Uterus (tissue), 4 donors: Measurements from ENCODE around the gene BSX. TPM values are rescaled to one million over a fixed set of nuclear protein-coding genes. Genes with fewer than 3 reads are reported as not detected.

Source experiments
- DNase-seq, 2 donors: peaks; one replicate each; pipeline ENCODE4 v3.0.0-alpha.2; 2019 to 2020
- H3K27ac ChIP-seq, 2 donors: fragments of 200-600 bp; sonication (generic); 1 replicate in 1 of 2; 2 replicates in 1 of 2; pipeline ENCODE4 v1.5.1; 2016 to 2018
- H3K27me3 ChIP-seq, 2 donors: fragments of 200-600 bp; sonication (generic); one replicate each; pipeline ENCODE4 v1.5.1; 2018 to 2019; ENCODE audit warnings: control low read depth in 1 of 2
- H3K36me3 ChIP-seq, 2 donors: fragments of 200-600 bp; sonication (generic); one replicate each; pipeline ENCODE4 v1.5.1; 2019; ENCODE audit warnings: control low read depth in 1 of 2
- H3K4me1 ChIP-seq, 2 donors: fragments of 200-600 bp; sonication (generic); one replicate each; pipeline ENCODE4 v1.5.1; 2018 to 2019; ENCODE audit warnings: control low read depth in 1 of 2
- H3K4me3 ChIP-seq, 2 donors: fragments of 200-600 bp; sonication (generic); 1 replicate in 1 of 2; 2 replicates in 1 of 2; pipeline ENCODE4 v1.5.1; 2018 to 2019; ENCODE audit warnings: mild to moderate bottlenecking in 1 of 2
- H3K9me3 ChIP-seq, 2 donors: fragments of 200-600 bp; sonication (generic); one replicate each; pipeline ENCODE4 v1.5.1; 2019; ENCODE audit warnings: control low read depth in 1 of 2
- POLR2A ChIP-seq, 2 donors: fragments of 450-650 bp; IDR thresholded peaks; one replicate each; pipeline ENCODE4 v1.6.1; 2016; ENCODE audit warnings: antibody characterized with exemption in 2 of 2, mild to moderate bottlenecking in 1 of 2, moderate library complexity in 1 of 2
- intact Hi-C: fragments of 100-400 bp; cut with DNase I; formaldehyde crosslinking; loops from one replicate; pipeline ENCODE4 v1.15.1; 2023; ENCODE audit warnings: low total_unique reads
- total RNA-seq, 4 donors: library from RNA; depleted of rRNA in 3 of 4; stranded (reverse); fragments of >200 nt in 3 of 4; gene quantifications; one replicate each; pipeline versions ENCODE4 v1.1.0 to v1.2.4, GENCODE V29; 2014 to 2023
- TF ChIP-seq, protein P1 (sequence below), 4 experiments: fragments of 200-600 bp in 2 of 4; fragments of 450-650 bp in 2 of 4; sonication (generic) in 2 of 4; IDR thresholded peaks; one replicate each; pipeline ENCODE4 v1.5.1; 2016 to 2019; ENCODE audit warnings: antibody characterized with exemption in 4 of 4, mild to moderate bottlenecking in 2 of 4, moderate library complexity in 1 of 4
- donor health status: DM: yes; HTN: yes; CAD: no.

BSX gene
- total RNA-seq, 4 donors from 2014 or later: not detected

DNA sequence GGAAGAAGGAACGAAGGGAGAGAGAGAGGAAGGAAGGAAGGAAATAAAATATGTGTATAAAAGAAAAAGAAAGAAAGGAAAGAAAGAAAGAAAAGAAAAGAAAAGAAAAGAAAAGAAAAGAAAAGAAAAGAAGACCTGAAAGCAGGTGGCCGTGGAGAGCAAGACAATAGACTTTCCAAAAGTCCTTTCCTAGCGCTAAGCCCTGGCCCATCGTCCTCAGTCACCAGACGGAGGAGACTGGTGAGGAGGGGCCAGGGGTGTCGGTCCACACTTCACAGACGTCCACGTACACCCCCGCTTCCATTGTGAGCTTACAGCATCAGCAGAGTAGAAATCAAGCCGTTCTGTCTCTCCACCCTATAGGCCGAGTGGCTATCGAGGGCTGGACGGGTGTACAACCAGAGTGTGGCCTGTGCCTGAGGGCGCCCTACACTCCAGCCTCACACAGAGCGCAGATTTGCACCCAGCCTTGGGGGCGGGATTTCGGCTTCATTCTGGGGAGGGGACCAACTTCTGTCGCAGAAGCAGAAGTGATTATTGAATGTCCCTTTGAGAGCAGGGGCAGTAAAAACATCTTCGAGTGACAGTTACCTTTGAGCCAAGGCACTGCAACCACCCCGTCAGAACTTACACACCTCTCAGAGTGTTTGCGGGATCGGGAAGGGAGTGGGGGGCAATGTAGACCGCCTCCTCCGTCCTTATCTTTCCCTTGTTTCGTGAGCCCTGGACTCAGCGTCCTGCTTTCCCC, 2.0 kb upstream of the BSX start:
- no peak for DNase-seq
- peaks cover 14 to 81% of the 10 kb centered on the region in 2 donors for H3K27me3 ChIP-seq
- TF ChIP-seq, protein P1, sequence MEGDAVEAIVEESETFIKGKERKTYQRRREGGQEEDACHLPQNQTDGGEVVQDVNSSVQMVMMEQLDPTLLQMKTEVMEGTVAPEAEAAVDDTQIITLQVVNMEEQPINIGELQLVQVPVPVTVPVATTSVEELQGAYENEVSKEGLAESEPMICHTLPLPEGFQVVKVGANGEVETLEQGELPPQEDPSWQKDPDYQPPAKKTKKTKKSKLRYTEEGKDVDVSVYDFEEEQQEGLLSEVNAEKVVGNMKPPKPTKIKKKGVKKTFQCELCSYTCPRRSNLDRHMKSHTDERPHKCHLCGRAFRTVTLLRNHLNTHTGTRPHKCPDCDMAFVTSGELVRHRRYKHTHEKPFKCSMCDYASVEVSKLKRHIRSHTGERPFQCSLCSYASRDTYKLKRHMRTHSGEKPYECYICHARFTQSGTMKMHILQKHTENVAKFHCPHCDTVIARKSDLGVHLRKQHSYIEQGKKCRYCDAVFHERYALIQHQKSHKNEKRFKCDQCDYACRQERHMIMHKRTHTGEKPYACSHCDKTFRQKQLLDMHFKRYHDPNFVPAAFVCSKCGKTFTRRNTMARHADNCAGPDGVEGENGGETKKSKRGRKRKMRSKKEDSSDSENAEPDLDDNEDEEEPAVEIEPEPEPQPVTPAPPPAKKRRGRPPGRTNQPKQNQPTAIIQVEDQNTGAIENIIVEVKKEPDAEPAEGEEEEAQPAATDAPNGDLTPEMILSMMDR (IDR thresholded peaks at IDR 0.05): no peak
- TF ChIP-seq POLR2A (IDR thresholded peaks at IDR 0.05): no peak
- H3K27ac ChIP-seq: no peak overlapping the region
- peak overlapping the region; percentile 30 to 47 for H3K4me3 ChIP-seq
- intact Hi-C loops: no loop called here
- no peaks in the 10 kb centered on the region for H3K36me3 ChIP-seq
- H3K4me1 ChIP-seq: no peaks in the 10 kb centered on the region
- no peaks in the 10 kb centered on the region for H3K9me3 ChIP-seq

DNA sequence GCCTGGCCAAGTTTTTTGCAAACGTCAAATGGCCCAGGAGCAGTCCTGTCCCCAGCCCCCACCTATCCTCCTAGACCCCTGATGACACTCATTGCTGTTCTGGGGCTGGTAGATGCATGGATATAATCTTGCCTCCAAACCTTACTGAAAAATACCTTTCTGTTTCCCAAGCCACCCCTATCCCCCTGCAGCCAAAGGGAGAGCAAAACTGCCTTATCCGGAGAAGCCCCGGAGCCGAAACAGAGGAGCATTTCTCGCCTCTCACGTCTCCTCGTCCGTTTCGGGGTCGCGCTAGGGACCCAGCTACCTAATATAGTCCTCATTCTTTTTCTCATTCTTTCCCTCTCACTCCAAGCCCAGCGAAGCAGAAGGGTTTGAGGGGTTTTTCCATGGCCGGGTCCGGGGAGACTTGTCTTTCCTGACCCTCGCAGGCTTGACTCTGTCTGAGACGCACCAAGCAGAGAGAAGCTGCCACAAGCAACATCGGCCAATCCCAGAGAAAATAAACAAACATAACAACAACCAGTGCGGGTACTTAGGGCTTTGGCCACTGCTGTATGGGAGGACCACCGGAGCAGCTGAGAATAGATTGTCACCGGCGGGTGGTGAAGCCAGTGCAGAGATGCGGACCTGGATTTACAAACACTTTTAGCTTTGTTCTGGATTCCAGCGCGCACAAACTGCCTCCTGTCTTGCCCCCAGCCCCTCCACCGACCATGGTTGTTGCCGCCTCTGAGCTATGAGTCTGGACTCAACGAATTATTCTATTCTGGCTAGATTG, 1.6 kb downstream of the BSX start:
- TF ChIP-seq POLR2A (IDR thresholded peaks at IDR 0.05): no peak
- TF ChIP-seq, protein P1 (IDR thresholded peaks at IDR 0.05): no peak
- H3K9me3 ChIP-seq: no peaks in the 10 kb centered on the region
- no peaks in the 10 kb centered on the region for H3K36me3 ChIP-seq
- no peak overlapping the region for H3K27ac ChIP-seq
- no peaks in the 10 kb centered on the region for H3K4me1 ChIP-seq
- no peak for DNase-seq
- intact Hi-C loops: no loop called here
- H3K4me3 ChIP-seq: no peak overlapping the region
- H3K27me3 ChIP-seq: peaks cover 14 to 98% of the 10 kb centered on the region in 2 donors

DNA sequence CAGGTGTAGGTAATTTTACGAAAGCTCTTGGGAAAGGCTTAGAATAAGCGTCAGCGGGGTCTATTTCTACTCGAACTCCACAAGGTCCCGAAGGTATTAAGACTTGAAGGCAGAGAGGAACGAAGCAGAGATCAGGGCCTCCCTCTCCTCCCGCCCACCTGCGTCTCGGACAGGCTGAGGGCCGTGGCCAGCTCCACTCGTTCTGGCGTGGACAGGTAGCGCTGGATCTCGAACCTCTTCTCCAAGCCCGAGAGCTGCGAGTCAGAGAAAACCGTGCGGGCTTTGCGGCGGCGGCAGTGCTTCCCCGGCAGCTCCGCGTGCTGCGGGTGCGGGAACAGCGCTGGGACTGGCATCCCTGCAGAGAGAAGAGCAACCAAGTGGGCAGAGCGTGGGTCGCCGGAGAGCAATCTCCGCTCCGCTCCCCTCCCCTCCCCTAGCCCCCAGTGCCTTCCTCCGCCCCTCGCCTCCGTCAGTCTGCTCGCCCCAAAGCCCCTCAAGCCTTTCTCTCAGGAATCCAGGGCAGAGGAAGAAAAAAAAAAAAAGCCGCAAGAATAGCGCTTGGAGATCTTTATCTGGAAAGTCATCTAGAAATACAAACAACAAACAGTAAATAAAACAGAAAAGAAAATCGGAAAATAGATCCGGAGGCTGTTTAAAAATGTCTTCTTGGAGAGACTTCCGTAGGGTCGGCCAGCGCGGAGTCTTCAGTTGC, 2.4 kb downstream of the BSX start:
- no peaks in the 10 kb centered on the region for H3K36me3 ChIP-seq
- no peaks in the 10 kb centered on the region for H3K4me1 ChIP-seq
- H3K27me3 ChIP-seq: peaks cover 10 to 94% of the 10 kb centered on the region in 2 donors
- H3K27ac ChIP-seq: no peak overlapping the region
- no peaks in the 10 kb centered on the region for H3K9me3 ChIP-seq
- intact Hi-C loops: no loop called here
- DNase-seq: no peak
- no peak for TF ChIP-seq POLR2A (IDR thresholded peaks at IDR 0.05)
- TF ChIP-seq, protein P1 (IDR thresholded peaks at IDR 0.05): no peak
- no peak overlapping the region for H3K4me3 ChIP-seq

DNA sequence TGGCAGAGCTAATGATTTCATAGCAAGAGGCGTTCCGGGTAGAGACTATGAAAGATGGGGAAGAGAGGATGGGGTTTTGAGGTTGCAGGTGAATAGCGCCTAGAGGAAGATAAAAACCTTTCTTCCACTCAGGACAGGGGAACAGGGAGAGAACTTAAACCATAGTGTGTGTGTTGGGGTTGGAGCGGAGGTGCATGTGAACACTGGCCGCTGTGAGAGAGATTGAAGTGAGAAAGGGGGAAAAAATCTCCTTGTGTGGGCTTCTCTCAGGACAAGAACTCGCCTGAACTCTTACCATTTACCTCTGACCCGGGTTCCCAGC, 3.4 kb downstream of the BSX start:
- Histone ChIP-seq H3K27me3 (peaks cover 6 to 91% of the 10 kb centered on the region in 2 donors), H3K27ac (no peak overlapping the region)
- intact Hi-C loops: no loop called here

More for the DNA sequence above, 3.4 kb downstream of the BSX start:
- DNase-seq: no peak
- Histone ChIP-seq H3K36me3 (no peaks in the 10 kb centered on the region), H3K4me1 (no peaks in the 10 kb centered on the region), H3K9me3 (no peaks in the 10 kb centered on the region), H3K4me3 (no peak overlapping the region)
- no peak for TF ChIP-seq POLR2A (IDR thresholded peaks at IDR 0.05)
- TF ChIP-seq, protein P1 (IDR thresholded peaks at IDR 0.05): no peak
